Fibroblast of skin of right quadriceps (primary cell): ENCODE results near the gene KRT34.
"Not testable (repeated sequence)": the region's sequence is repeated elsewhere in the genome, so short reads cannot be mapped to it uniquely, and the experiment has no call there.

Source experiments
- DNase-seq: peaks from one replicate; pipeline ENCODE4 v3.0.0-alpha.2; 2013

KRT34 gene

GRCh38 chr17:41403404-41404023, 21.4 kb upstream of the KRT34 start:
- DNase-seq: no peak

GRCh38 chr17:41402161-41402560, 20.1 kb upstream of the KRT34 start:
- peak; percentile 54 for DNase-seq

GRCh38 chr17:41396996-41397660, 15.0 kb upstream of the KRT34 start, which contains the start of gene KRT31:
KRT31 (minus strand) TSS chr17:41397608; CDS start chr17:41397539, 69 bp downstream.
- no peak for DNase-seq

- no peak for DNase-seq
These were observed 14.2 kb upstream of the KRT34 start for GRCh38 chr17:41396340-41396739.

GRCh38 chr17:41395611-41396010, 13.5 kb upstream of the KRT34 start:
- DNase-seq: no peak

- not testable (repeated sequence) for DNase-seq
These were observed 12.9 kb upstream of the KRT34 start for GRCh38 chr17:41395044-41395443.

GRCh38 chr17:41394254-41394996, 12.3 kb upstream of the KRT34 start:
- no peak for DNase-seq

- DNase-seq: no peak
These were observed 11.7 kb upstream of the KRT34 start for GRCh38 chr17:41393826-41394225.

GRCh38 chr17:41393294-41393693, 11.2 kb upstream of the KRT34 start:
- DNase-seq: no peak

- no peak for DNase-seq
These were observed 10.2 kb upstream of the KRT34 start for GRCh38 chr17:41392278-41392677.

- DNase-seq: no peak
These were observed 9.4 kb upstream of the KRT34 start for GRCh38 chr17:41391535-41391934.

GRCh38 chr17:41390411-41390938, 8.4 kb upstream of the KRT34 start:
- no peak for DNase-seq

GRCh38 chr17:41387670-41388069, 5.6 kb upstream of the KRT34 start:
- no peak for DNase-seq

- DNase-seq: no peak
These were observed 4.1 kb upstream of the KRT34 start for GRCh38 chr17:41386227-41386626.

- DNase-seq: no peak
These were observed 1.6 kb upstream of the KRT34 start for GRCh38 chr17:41383690-41384089.

GRCh38 chr17:41382394-41382793, 288 bp upstream of the KRT34 start:
- DNase-seq: peak; percentile 61

GRCh38 chr17:41380091-41380490, 2.0 kb downstream of the KRT34 start:
- peak; percentile 91 for DNase-seq

GRCh38 chr17:41377546-41377945, 4.6 kb downstream of the KRT34 start:
- DNase-seq: peak; percentile 30

- DNase-seq: no peak
These were observed 12.4 kb downstream of the KRT34 start, which contains the start of gene KRT33B for GRCh38 chr17:41369713-41370112. KRT33B (minus strand) TSS chr17:41369813; CDS start chr17:41369750, 63 bp downstream.

GRCh38 chr17:41369023-41369422, 13.1 kb downstream of the KRT34 start:
- DNase-seq: no peak

- peak; percentile 70 for DNase-seq
These were observed 14.6 kb downstream of the KRT34 start for GRCh38 chr17:41367426-41368075.

GRCh38 chr17:41366070-41366469, 16.0 kb downstream of the KRT34 start:
- DNase-seq: no peak

- DNase-seq: no peak
These were observed 18.2 kb downstream of the KRT34 start for GRCh38 chr17:41363881-41364280.
